Activated CD4-positive, alpha-beta T cell treated with anti-CD3 and anti-CD28 coated beads for 1 hour (primary cell): Measurements from ENCODE around the gene MTF1.

Experiments
- DNase-seq: peaks from one replicate; pipeline ENCODE4 v3.0.0-alpha.2; 2020

MTF1 gene

GRCh38 chr1:37866491-37866890 is 7.1 kb upstream of the MTF1 start:
- DNase-seq = no peak

GRCh38 chr1:37865348-37866120 is 6.1 kb upstream of the MTF1 start:
- DNase-seq = no peak

- DNase-seq = no peak
Measured at GRCh38 chr1:37862330-37862729, 2.9 kb upstream of the MTF1 start.

GRCh38 chr1:37861151-37861550 is 1.8 kb upstream of the MTF1 start:
- DNase-seq = no peak

GRCh38 chr1:37860346-37860666 is 914 bp upstream of the MTF1 start:
- no peak for DNase-seq

GRCh38 chr1:37858931-37859506 is 373 bp downstream of the MTF1 start:
- DNase-seq = no peak

- DNase-seq = no peak
Measured at GRCh38 chr1:37854406-37854805, 5.0 kb downstream of the MTF1 start.

- DNase-seq = no peak
Measured at GRCh38 chr1:37853157-37853556, 6.2 kb downstream of the MTF1 start.

GRCh38 chr1:37851782-37852210 is 7.6 kb downstream of the MTF1 start:
- no peak for DNase-seq

- no peak for DNase-seq
Measured at GRCh38 chr1:37851262-37851661, 8.1 kb downstream of the MTF1 start.

- DNase-seq = no peak
Measured at GRCh38 chr1:37850352-37850955, 8.9 kb downstream of the MTF1 start.

- DNase-seq = no peak
Measured at GRCh38 chr1:37849480-37849879, 9.9 kb downstream of the MTF1 start.

- no peak for DNase-seq
Measured at GRCh38 chr1:37846647-37847339, 12.6 kb downstream of the MTF1 start.

- no peak for DNase-seq
Measured at GRCh38 chr1:37845786-37846185, 13.6 kb downstream of the MTF1 start.

- DNase-seq = no peak
Measured at GRCh38 chr1:37845049-37845646, 14.2 kb downstream of the MTF1 start.

- DNase-seq = no peak
Measured at GRCh38 chr1:37844536-37844935, 14.9 kb downstream of the MTF1 start.

- DNase-seq = no peak
Measured at GRCh38 chr1:37841652-37842051, 17.7 kb downstream of the MTF1 start.

- DNase-seq = no peak
Measured at GRCh38 chr1:37840711-37841110, 18.7 kb downstream of the MTF1 start.

GRCh38 chr1:37839676-37840075 is 19.7 kb downstream of the MTF1 start:
- DNase-seq = no peak

GRCh38 chr1:37836788-37837187 is 22.6 kb downstream of the MTF1 start:
- no peak for DNase-seq

GRCh38 chr1:37831809-37832208 is 27.6 kb downstream of the MTF1 start:
- DNase-seq = no peak

GRCh38 chr1:37831109-37831508 is 28.3 kb downstream of the MTF1 start:
- DNase-seq = no peak

GRCh38 chr1:37828410-37829074 is 30.9 kb downstream of the MTF1 start:
- no peak for DNase-seq
